PC-3 (cell line): ENCODE measurements around the gene BCAS1. TPM values are rescaled to one million over a fixed set of nuclear protein-coding genes. Genes with fewer than 3 reads are reported as not detected.
A peak's percentile ranks its signal among the peaks of the same experiment; 100 is the strongest.

Experiments used
- ATAC-seq: fragments of 200-7000 bp; cut with Tn5 transposase; 2 replicates; pipeline ENCODE4 v1.9.1; 2020; ENCODE audit warnings: mild to moderate bottlenecking, moderate library complexity
- BruUV-seq: library from RNA; stranded (reverse); fragments of 400-500 nt; replicated peaks from 2 replicates; lab custom pipeline; 2021; lab: Mats Ljungman, UMichigan
- CTCF ChIA-PET: fragments of 300-600 bp; sonication (Branson Sonifier 250); formaldehyde crosslinking; loops from one replicate; lab custom pipeline; 2022; ENCODE audit warnings: antibody characterized with exemption; lab: Charles Lee
- POLR2A ChIA-PET: fragments of 300-600 bp; sonication (Branson Sonifier 250); formaldehyde crosslinking; loops from one replicate; lab custom pipeline; 2022; ENCODE audit warnings: antibody characterized with exemption; ENCODE audit not compliant: unreplicated experiment; lab: Charles Lee
- DNase-seq: peaks from one replicate; pipeline ENCODE4 v3.0.0-alpha.2; 2015
- H2AFZ ChIP-seq: fragments of 300-600 bp; sonication (generic); 2 replicates; pipeline ENCODE4 v1.6.0; 2016; ENCODE audit warnings: antibody characterized with exemption, low read length
- H3F3A ChIP-seq: fragments of 300-600 bp; sonication (generic); one replicate; pipeline ENCODE4 v1.6.0; 2017; ENCODE audit warnings: antibody characterized with exemption, low read length, control low read depth, mild to moderate bottlenecking; ENCODE audit not compliant: unreplicated experiment
- H3K27ac ChIP-seq: fragments of 300-600 bp; sonication (generic); 2 replicates; pipeline ENCODE4 v1.5.1; 2016; ENCODE audit warnings: mild to moderate bottlenecking, low read length
- H3K27me3 ChIP-seq: fragments of 300-600 bp; sonication (generic); 2 replicates; pipeline ENCODE4 v1.6.1; 2016; ENCODE audit warnings: low read length, mixed read lengths
- H3K36me3 ChIP-seq: fragments of 300-600 bp; sonication (generic); 2 replicates; pipeline ENCODE4 v1.6.1; 2016; ENCODE audit warnings: low read depth, mixed run types, low read length, mixed read lengths
- H3K4me1 ChIP-seq: fragments of 300-600 bp; sonication (generic); 2 replicates; pipeline ENCODE4 v1.5.1; 2016; ENCODE audit warnings: low read length; ENCODE audit not compliant: insufficient read depth
- H3K4me2 ChIP-seq: fragments of 300-600 bp; sonication (generic); 2 replicates; pipeline ENCODE4 v1.6.0; 2016; ENCODE audit warnings: low read length
- H3K4me3 ChIP-seq: fragments of 300-600 bp; sonication (generic); 2 replicates; pipeline ENCODE4 v1.5.1; 2016; ENCODE audit warnings: mild to moderate bottlenecking, low read length, mixed read lengths
- H3K79me2 ChIP-seq: fragments of 300-600 bp; sonication (generic); 2 replicates; pipeline ENCODE4 v1.6.1; 2017; ENCODE audit warnings: low read length, mixed read lengths
- H3K9ac ChIP-seq: fragments of 300-600 bp; sonication (generic); 2 replicates; pipeline ENCODE4 v1.6.0; 2016; ENCODE audit warnings: mild to moderate bottlenecking, low read length
- H3K9me2 ChIP-seq: fragments of 300-600 bp; sonication (generic); replicated peaks from 2 replicates; pipeline ENCODE4 v1.6.1; 2016; ENCODE audit warnings: mixed run types, low read length, mixed read lengths
- H3K9me3 ChIP-seq: fragments of 300-600 bp; sonication (generic); 2 replicates; pipeline ENCODE4 v1.6.1; 2016; ENCODE audit warnings: low read length, mixed read lengths
- H4K20me1 ChIP-seq: fragments of 300-600 bp; sonication (generic); 2 replicates; pipeline ENCODE4 v1.6.1; 2016; ENCODE audit warnings: low read length, mixed read lengths
- CTCF ChIP-seq: fragments of 300-600 bp; sonication (generic); conservative IDR thresholded peaks from 2 replicates; pipeline ENCODE4 v1.5.1; 2017; ENCODE audit warnings: antibody characterized with exemption, low read depth, mild to moderate bottlenecking, low read length
- EZH2 ChIP-seq: fragments of 300-600 bp; sonication (generic); IDR thresholded peaks from one replicate; pipeline ENCODE4 v1.6.1; 2017; ENCODE audit warnings: antibody characterized with exemption, mild to moderate bottlenecking, low read length; ENCODE audit not compliant: unreplicated experiment
- EZH2phosphoT487 ChIP-seq: fragments of 300-600 bp; sonication (generic); IDR thresholded peaks from 2 replicates; pipeline ENCODE4 v1.6.1; 2018; ENCODE audit warnings: mild to moderate bottlenecking, antibody characterized with exemption, low read length, borderline replicate concordance
- intact Hi-C: fragments of 100-400 bp; cut with micrococcal nuclease; formaldehyde crosslinking; loops from 2 replicates; pipeline ENCODE4 v1.9.0; 2023
- total RNA-seq: library from RNA; depleted of rRNA; stranded (reverse); fragments of >200 nt; gene quantifications from 2 replicates; pipeline ENCODE4 v1.2.3, GENCODE V29; 2014

BCAS1 gene
- total RNA-seq, 1 experiment from 2014 or later = 0.18 TPM

- H3F3A ChIP-seq = peaks cover 5% of the 10 kb centered on the region
- no peaks in the 10 kb centered on the region for H4K20me1 ChIP-seq
- H3K4me1 ChIP-seq = peaks cover 18% of the 10 kb centered on the region
- TF ChIP-seq CTCF = no peak
- TF ChIP-seq EZH2phosphoT487 = no peak
- TF ChIP-seq EZH2 = no peak
- no peaks in the 10 kb centered on the region for H3K79me2 ChIP-seq
- no peaks in the 10 kb centered on the region for H3K9me2 ChIP-seq
- H3K9me3 ChIP-seq = no peaks in the 10 kb centered on the region
- BruUV-seq = no TSS peak
- ChIA-PET CTCF (no interaction called here), POLR2A (no interaction called here)
- no peaks in the 10 kb centered on the region for H3K36me3 ChIP-seq
- no peak overlapping the region for H3K9ac ChIP-seq
- no peak overlapping the region for H2AFZ ChIP-seq
- H3K27ac ChIP-seq = no peak overlapping the region
- H3K4me2 ChIP-seq = no peak overlapping the region
- intact Hi-C loops = no loop called here
- ATAC-seq (no peak), DNase-seq (no peak)
- peaks cover 5% of the 10 kb centered on the region; the same call in 1 of the 2 replicates for H3K27me3 ChIP-seq
- H3K4me3 ChIP-seq = no peak overlapping the region
Measured at GRCh38 chr20:54088430-54088829, 18.0 kb upstream of the BCAS1 start.

GRCh38 chr20:54086507-54087039 lies 16.2 kb upstream of the BCAS1 start:
- intact Hi-C loops = no loop called here
- Histone ChIP-seq H3K9me3 (no peaks in the 10 kb centered on the region), H3F3A (peaks cover 5% of the 10 kb centered on the region), H3K27ac (no peak overlapping the region), H3K4me2 (no peak overlapping the region), H2AFZ (peak overlapping the region; percentile 12), H3K36me3 (no peaks in the 10 kb centered on the region), H3K9ac (no peak overlapping the region), H3K9me2 (no peaks in the 10 kb centered on the region), H3K4me1 (peaks cover 18% of the 10 kb centered on the region), H3K27me3 (peaks cover 5% of the 10 kb centered on the region; the same call in 1 of the 2 replicates), H4K20me1 (no peaks in the 10 kb centered on the region), H3K79me2 (no peaks in the 10 kb centered on the region), H3K4me3 (no peak overlapping the region)
- DNase-seq (no peak), ATAC-seq (no peak)
- ChIA-PET POLR2A (no interaction called here), CTCF (interaction anchor here (0.6 kb wide), 1 partner anchor 18 kb away, joined by 3 read pairs; no protein-coding TSS in a partner anchor)
- TF ChIP-seq EZH2phosphoT487 = no peak
- BruUV-seq = no TSS peak

- intact Hi-C loops = loop anchor here (1.0 kb wide), 1 partner anchor 19 kb away; no protein-coding TSS in a partner anchor
- H3K27ac ChIP-seq = no peak overlapping the region
- no peak for DNase-seq
- ChIA-PET POLR2A (no interaction called here), CTCF (no interaction called here)
- H3K9me3 ChIP-seq = no peaks in the 10 kb centered on the region
- no peaks in the 10 kb centered on the region for H3K36me3 ChIP-seq
- no peaks in the 10 kb centered on the region for H3K9me2 ChIP-seq
- H3K4me1 ChIP-seq = peaks cover 18% of the 10 kb centered on the region
- BruUV-seq = no TSS peak
- H3K4me3 ChIP-seq = no peak overlapping the region
- no peaks in the 10 kb centered on the region for H4K20me1 ChIP-seq
- H3K27me3 ChIP-seq = peaks cover 5% of the 10 kb centered on the region; the same call in 1 of the 2 replicates
- no peak overlapping the region for H3K9ac ChIP-seq
- TF ChIP-seq CTCF (no peak), EZH2 (no peak), EZH2phosphoT487 (no peak)
- H3F3A ChIP-seq = peaks cover 5% of the 10 kb centered on the region
- H2AFZ ChIP-seq = no peak overlapping the region
- no peak for ATAC-seq
- no peaks in the 10 kb centered on the region for H3K79me2 ChIP-seq
- no peak overlapping the region for H3K4me2 ChIP-seq
Measured at GRCh38 chr20:54085910-54086309, 15.5 kb upstream of the BCAS1 start.
